B cell (primary cell): ENCODE data around the gene MFSD2A. TPM values are rescaled to one million over a fixed set of nuclear protein-coding genes. Genes with fewer than 3 reads are reported as not detected.

Experiments used
- ATAC-seq: fragments of 200-7000 bp; cut with Tn5 transposase; one replicate; pipeline ENCODE4 v1.10.0; 2021; ENCODE audit warnings: low read depth, mild to moderate bottlenecking, moderate number of reproducible peaks, moderate library complexity
- CTCF ChIA-PET: fragments of 350-600 bp; sonication (Branson Sonifier 250); formaldehyde crosslinking; loops from one replicate; lab custom pipeline; 2021; ENCODE audit warnings: antibody characterized with exemption, inconsistent platforms; lab: Charles Lee
- POLR2A ChIA-PET: fragments of 350-600 bp; sonication (Branson Sonifier 250); formaldehyde crosslinking; loops from one replicate; lab custom pipeline; 2021; ENCODE audit warnings: antibody characterized with exemption; lab: Charles Lee
- DNase-seq: peaks from one replicate; pipeline ENCODE4 v3.0.0; 2013
- H2AFZ ChIP-seq: 2 replicates; pipeline ENCODE4 v1.6.1; 2012; ENCODE audit warnings: mild to moderate bottlenecking, low read depth, low read length; ENCODE audit not compliant: insufficient read depth, poor library complexity, severe bottlenecking
- H3K27ac ChIP-seq, 2 donors: 1 replicate in 1 of 2; 2 replicates in 1 of 2; pipeline ENCODE4 v1.5.1; 2012 to 2013; ENCODE audit warnings: low read length in 2 of 2, mild to moderate bottlenecking in 2 of 2, moderate library complexity in 1 of 2
- H3K27me3 ChIP-seq, 4 experiments: fragments of 200-600 bp in 1 of 4; sonication (generic) in 1 of 4; replicated peaks in 1 of 4; 1 replicate in 2 of 4; 2 replicates in 2 of 4; pipeline versions ENCODE4 v1.6.1 to v1.7.0; 2013 to 2016; ENCODE audit warnings: low read length in 3 of 4, mild to moderate bottlenecking in 2 of 4, mixed read lengths in 1 of 4, moderate library complexity in 1 of 4; ENCODE audit not compliant: insufficient read depth in 4 of 4, control insufficient read depth in 3 of 4; ENCODE audit errors: control extremely low read depth in 1 of 4
- H3K36me3 ChIP-seq, 2 experiments: replicated peaks in 1 of 2; 1 replicate in 1 of 2; 2 replicates in 1 of 2; pipeline versions ENCODE4 v1.6.1 to v1.7.1; 2013; ENCODE audit warnings: low read length in 1 of 2; ENCODE audit not compliant: insufficient read depth in 2 of 2, control insufficient read depth in 1 of 2; ENCODE audit errors: control extremely low read depth in 1 of 2, extremely low read depth in 1 of 2
- H3K4me1 ChIP-seq, 2 donors: fragments of 200-600 bp in 1 of 2; sonication (generic) in 1 of 2; 1 replicate in 1 of 2; 2 replicates in 1 of 2; pipeline versions ENCODE4 v1.5.1 to v1.6.1; 2013 to 2017; ENCODE audit warnings: low read length in 2 of 2; ENCODE audit not compliant: control insufficient read depth in 2 of 2, insufficient read depth in 2 of 2
- H3K4me2 ChIP-seq: replicated peaks from 2 replicates; pipeline ENCODE3; 2012; ENCODE audit warnings: mild to moderate bottlenecking, low read depth, low read length; ENCODE audit not compliant: poor library complexity, severe bottlenecking
- H3K4me3 ChIP-seq, 5 experiments: fragments of 200-600 bp in 1 of 5; sonication (generic) in 1 of 5; 1 replicate in 3 of 5; 2 replicates in 2 of 5; pipeline versions ENCODE4 v1.5.1 to v1.7.0; 2011 to 2016; ENCODE audit warnings: low read length in 4 of 5, mild to moderate bottlenecking in 4 of 5, low read depth in 2 of 5, control low read depth in 1 of 5, moderate library complexity in 1 of 5; ENCODE audit not compliant: insufficient read depth in 1 of 5; ENCODE audit errors: control extremely low read depth in 1 of 5, extremely low read depth in 1 of 5
- H3K79me2 ChIP-seq: fragments of 200-600 bp; sonication (generic); one replicate; pipeline ENCODE4 v1.6.0; 2016; ENCODE audit warnings: low read length; ENCODE audit not compliant: control insufficient read depth, insufficient read depth
- H3K9ac ChIP-seq: fragments of 200-600 bp; sonication (generic); 2 replicates; pipeline ENCODE4 v1.6.1; 2017; ENCODE audit warnings: mild to moderate bottlenecking, low read length, moderate library complexity
- H3K9me3 ChIP-seq, 3 donors: one replicate each; pipeline versions ENCODE4 v1.6.1 to v1.7.1; 2013; ENCODE audit warnings: low read length in 2 of 3; ENCODE audit not compliant: control insufficient read depth in 2 of 3, insufficient read depth in 1 of 3; ENCODE audit errors: control extremely low read depth in 1 of 3
- H4K20me1 ChIP-seq: 2 replicates; pipeline ENCODE4 v1.6.0; 2012; ENCODE audit warnings: mild to moderate bottlenecking, low read length; ENCODE audit not compliant: insufficient read depth, control insufficient read depth, poor library complexity, severe bottlenecking
- H3K27ac Mint-ChIP-seq: one replicate; pipeline ENCODE4 v1.8.0; 2021; ENCODE audit warnings: mixed read lengths
- H3K27me3 Mint-ChIP-seq: one replicate; pipeline ENCODE4 v1.8.0; 2021; ENCODE audit warnings: mixed read lengths
- H3K4me1 Mint-ChIP-seq: one replicate; pipeline ENCODE4 v1.8.0; 2021; ENCODE audit warnings: mixed read lengths
- H3K4me3 Mint-ChIP-seq: one replicate; pipeline ENCODE4 v1.8.0; 2021; ENCODE audit warnings: mixed read lengths
- H3K9me3 Mint-ChIP-seq: one replicate; pipeline ENCODE4 v1.8.0; 2022; ENCODE audit warnings: mixed read lengths; ENCODE audit not compliant: insufficient read depth
- EZH2 ChIP-seq: IDR thresholded peaks from 2 replicates; pipeline ENCODE4 v1.6.1; 2012; ENCODE audit warnings: borderline replicate concordance, low read depth, mild to moderate bottlenecking, moderate library complexity, low read length; ENCODE audit not compliant: insufficient read depth, poor library complexity, severe bottlenecking
- WGBS: methylation state at CpG from one replicate; pipeline ENCODE4 v1.1.5; 2013; ENCODE audit warnings: missing lambda C conversion rate; ENCODE audit not compliant: insufficient coverage; 5-methylcytosine and 5-hydroxymethylcytosine counted together
- intact Hi-C: fragments of 100-400 bp; cut with micrococcal nuclease; formaldehyde crosslinking; loops from one replicate; pipeline ENCODE4 v1.10.0; 2022
- polyA plus RNA-seq: library from polyadenylated mRNA; depleted of rRNA; stranded (reverse); fragments of >200 nt; gene quantifications from 2 replicates; pipeline ENCODE4 v1.2.3, GENCODE V29; 2012
- total RNA-seq, 2 donors: library from RNA; stranded (reverse); fragments of 120-200 nt in 1 of 2; gene quantifications; 1 replicate in 1 of 2; 2 replicates in 1 of 2; pipeline versions ENCODE4 v1.2.3 to v1.2.4, GENCODE V29; 2013 to 2022
- TF ChIP-seq, protein P1 (sequence below): fragments of 200-600 bp; IDR thresholded peaks from one replicate; pipeline ENCODE4 v1.8.0; 2022; ENCODE audit warnings: antibody characterized with exemption, mild to moderate bottlenecking

The MFSD2A gene
- total and polyA plus RNA-seq, 2 donors (not counting 1 experiment from before 2014, with no cell fraction given): 1.8 to 3.9 TPM

DNA sequence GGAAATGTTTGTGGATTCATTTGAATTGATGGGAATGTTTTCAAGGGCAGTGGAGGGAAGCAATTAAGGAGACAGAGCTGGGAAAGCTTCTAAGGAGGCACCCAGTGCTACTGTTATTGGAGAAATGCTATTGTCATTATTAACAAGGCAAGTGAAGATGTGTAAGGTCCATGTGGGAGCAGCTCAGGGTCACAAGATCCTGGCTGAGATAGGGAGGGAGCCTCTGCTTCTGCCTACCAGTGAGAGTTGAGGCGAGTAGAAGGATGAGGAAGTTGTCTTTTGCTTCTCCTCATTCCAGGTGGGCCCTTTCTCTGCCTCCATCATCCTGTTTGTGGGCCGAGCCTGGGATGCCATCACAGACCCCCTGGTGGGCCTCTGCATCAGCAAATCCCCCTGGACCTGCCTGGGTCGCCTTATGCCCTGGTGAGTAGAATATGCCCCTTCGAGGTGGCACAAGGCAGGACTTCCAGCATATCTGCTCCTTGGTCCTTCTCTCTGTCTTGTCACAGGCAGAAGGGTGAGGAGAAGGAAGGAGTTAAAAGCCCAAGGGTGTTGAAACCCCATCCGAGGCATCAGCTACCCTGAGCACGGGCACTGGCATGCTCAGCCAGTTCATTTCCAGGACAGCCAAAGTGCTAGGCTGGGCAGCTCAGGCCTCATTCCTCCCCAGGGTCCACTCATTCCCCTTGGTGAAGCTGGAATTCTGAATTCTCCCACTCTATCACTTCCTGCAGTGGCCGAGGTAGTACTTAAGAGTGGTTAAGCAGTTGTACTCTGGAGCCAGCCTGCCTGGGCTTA is 3.7 kb downstream of the MFSD2A start:
- H3K36me3 ChIP-seq: no peaks in the 10 kb centered on the region
- H4K20me1 ChIP-seq: no peaks in the 10 kb centered on the region
- intact Hi-C loops: loop anchor here (5.0 kb wide), 1 partner anchor 141 kb away; no protein-coding TSS in a partner anchor
- Mint-ChIP-seq H3K9me3 (no peaks in the 10 kb centered on the region), H3K4me3 (no peak overlapping the region), H3K27me3 (no peaks in the 10 kb centered on the region), H3K27ac (no peak overlapping the region), H3K4me1 (peaks cover 58% of the 10 kb centered on the region)
- ChIA-PET POLR2A (no interaction called here), CTCF (interaction anchor here (1.0 to 5.2 kb wide), 4 partner anchors 9 to 141 kb away, joined by 3 to 27 read pairs (median 4); no protein-coding TSS in a partner anchor)
- no peak overlapping the region for H3K27ac ChIP-seq
- H3K4me2 ChIP-seq: no peak overlapping the region
- TF ChIP-seq, protein P1, sequence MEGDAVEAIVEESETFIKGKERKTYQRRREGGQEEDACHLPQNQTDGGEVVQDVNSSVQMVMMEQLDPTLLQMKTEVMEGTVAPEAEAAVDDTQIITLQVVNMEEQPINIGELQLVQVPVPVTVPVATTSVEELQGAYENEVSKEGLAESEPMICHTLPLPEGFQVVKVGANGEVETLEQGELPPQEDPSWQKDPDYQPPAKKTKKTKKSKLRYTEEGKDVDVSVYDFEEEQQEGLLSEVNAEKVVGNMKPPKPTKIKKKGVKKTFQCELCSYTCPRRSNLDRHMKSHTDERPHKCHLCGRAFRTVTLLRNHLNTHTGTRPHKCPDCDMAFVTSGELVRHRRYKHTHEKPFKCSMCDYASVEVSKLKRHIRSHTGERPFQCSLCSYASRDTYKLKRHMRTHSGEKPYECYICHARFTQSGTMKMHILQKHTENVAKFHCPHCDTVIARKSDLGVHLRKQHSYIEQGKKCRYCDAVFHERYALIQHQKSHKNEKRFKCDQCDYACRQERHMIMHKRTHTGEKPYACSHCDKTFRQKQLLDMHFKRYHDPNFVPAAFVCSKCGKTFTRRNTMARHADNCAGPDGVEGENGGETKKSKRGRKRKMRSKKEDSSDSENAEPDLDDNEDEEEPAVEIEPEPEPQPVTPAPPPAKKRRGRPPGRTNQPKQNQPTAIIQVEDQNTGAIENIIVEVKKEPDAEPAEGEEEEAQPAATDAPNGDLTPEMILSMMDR: no peak
- TF ChIP-seq EZH2: no peak
- 87% methylated on average over 4 of the region's 7 CpGs for WGBS
- H3K9me3 ChIP-seq: peaks cover 0 to 4% (median 0%) of the 10 kb centered on the region in 3 donors
- H3K4me1 ChIP-seq: peaks cover 25 to 51% of the 10 kb centered on the region in 2 donors
- no peak overlapping the region for H3K9ac ChIP-seq
- no peak overlapping the region for H3K4me3 ChIP-seq
- H2AFZ ChIP-seq: no peak overlapping the region
- no peaks in the 10 kb centered on the region for H3K27me3 ChIP-seq
- DNase-seq (no peak), ATAC-seq (no peak)
- H3K79me2 ChIP-seq: peaks cover 10% of the 10 kb centered on the region
